Astrocyte (in vitro differentiated cells and primary cell): ENCODE results near the gene WDR37. TPM values are rescaled to one million over a fixed set of nuclear protein-coding genes. Genes with fewer than 3 reads are reported as not detected.
"Not testable (repeated sequence)": the region's sequence is repeated elsewhere in the genome, so short reads cannot be mapped to it uniquely, and the experiment has no call there.

Experiments
- DNase-seq: peaks from one replicate; pipeline ENCODE4 v3.0.0-alpha.2; 2010; ENCODE audit warnings: low read depth
- FAIRE-seq: peaks from 2 replicates; lab custom pipeline; 2011; peaks lifted over from hg19 to GRCh38; lab: Jason Lieb, UNC
- H2AFZ ChIP-seq: 2 replicates; pipeline ENCODE4 v1.6.0; 2012; ENCODE audit warnings: low read depth, low read length, inconsistent platforms
- H3K27ac ChIP-seq: 2 replicates; pipeline ENCODE4 v1.5.1; 2011; ENCODE audit warnings: low read depth, low read length, inconsistent platforms
- H3K27me3 ChIP-seq: 2 replicates; pipeline ENCODE4 v1.6.0; 2011; ENCODE audit warnings: low read length, inconsistent platforms; ENCODE audit not compliant: insufficient read depth
- H3K36me3 ChIP-seq: 2 replicates; pipeline ENCODE4 v1.5.1; 2011; ENCODE audit warnings: low read length, inconsistent platforms; ENCODE audit not compliant: insufficient read depth
- H3K4me1 ChIP-seq: 2 replicates; pipeline ENCODE4 v1.5.1; 2011; ENCODE audit warnings: low read length, inconsistent platforms; ENCODE audit not compliant: insufficient read depth
- H3K4me2 ChIP-seq: 2 replicates; pipeline ENCODE4 v1.6.0; 2012; ENCODE audit warnings: low read length, inconsistent platforms
- H3K4me3 ChIP-seq: 2 replicates; pipeline ENCODE4 v1.5.1; 2011; ENCODE audit warnings: low read depth, mild to moderate bottlenecking, low read length, inconsistent platforms; ENCODE audit not compliant: insufficient read depth
- H3K79me2 ChIP-seq: 2 replicates; pipeline ENCODE4 v1.6.0; 2012; ENCODE audit warnings: mild to moderate bottlenecking, low read length, inconsistent platforms; ENCODE audit not compliant: insufficient read depth
- H3K9ac ChIP-seq: 2 replicates; pipeline ENCODE4 v1.6.0; 2012; ENCODE audit warnings: mild to moderate bottlenecking, low read length, inconsistent platforms
- H3K9me3 ChIP-seq: 2 replicates; pipeline ENCODE4 v1.5.1; 2012; ENCODE audit warnings: low read depth, mild to moderate bottlenecking, low read length, inconsistent platforms; ENCODE audit not compliant: insufficient read depth
- H4K20me1 ChIP-seq: 2 replicates; pipeline ENCODE4 v1.6.0; 2012; ENCODE audit warnings: low read length, inconsistent platforms; ENCODE audit not compliant: insufficient read depth
- H3K27ac Mint-ChIP-seq: one replicate; pipeline ENCODE4 v1.8.0; 2021; ENCODE audit warnings: mild to moderate bottlenecking, mixed read lengths; ENCODE audit not compliant: unreplicated experiment
- H3K27me3 Mint-ChIP-seq: one replicate; pipeline ENCODE4 v1.8.0; 2021; ENCODE audit warnings: low read depth, mixed read lengths; ENCODE audit not compliant: unreplicated experiment
- H3K36me3 Mint-ChIP-seq: one replicate; pipeline ENCODE4 v1.8.0; 2021; ENCODE audit warnings: low read depth, mixed read lengths; ENCODE audit not compliant: unreplicated experiment
- H3K4me1 Mint-ChIP-seq: one replicate; pipeline ENCODE4 v1.8.0; 2021; ENCODE audit warnings: low read depth, mixed read lengths; ENCODE audit not compliant: unreplicated experiment
- H3K4me3 Mint-ChIP-seq: one replicate; pipeline ENCODE4 v1.8.0; 2021; ENCODE audit warnings: mild to moderate bottlenecking, moderate library complexity, mixed read lengths; ENCODE audit not compliant: unreplicated experiment
- H3K9me3 Mint-ChIP-seq: one replicate; pipeline ENCODE4 v1.8.0; 2021; ENCODE audit warnings: mild to moderate bottlenecking, mixed read lengths; ENCODE audit not compliant: unreplicated experiment
- CTCF ChIP-seq: IDR thresholded peaks from 2 replicates; pipeline ENCODE4 v1.5.1; 2011; ENCODE audit warnings: low read depth, mild to moderate bottlenecking, inconsistent platforms, low read length, moderate library complexity; ENCODE audit not compliant: insufficient read depth
- EZH2 ChIP-seq: IDR thresholded peaks from 2 replicates; pipeline ENCODE4 v1.6.1; 2012; ENCODE audit warnings: mild to moderate bottlenecking, low read length, inconsistent platforms; ENCODE audit not compliant: insufficient read depth
- total RNA-seq: library from RNA; stranded (reverse); gene quantifications from 2 replicates; pipeline ENCODE4 v1.2.1, GENCODE V29; 2021

Gene WDR37
- total RNA-seq, 1 donor from 2014 or later, result 22.8 TPM

DNA sequence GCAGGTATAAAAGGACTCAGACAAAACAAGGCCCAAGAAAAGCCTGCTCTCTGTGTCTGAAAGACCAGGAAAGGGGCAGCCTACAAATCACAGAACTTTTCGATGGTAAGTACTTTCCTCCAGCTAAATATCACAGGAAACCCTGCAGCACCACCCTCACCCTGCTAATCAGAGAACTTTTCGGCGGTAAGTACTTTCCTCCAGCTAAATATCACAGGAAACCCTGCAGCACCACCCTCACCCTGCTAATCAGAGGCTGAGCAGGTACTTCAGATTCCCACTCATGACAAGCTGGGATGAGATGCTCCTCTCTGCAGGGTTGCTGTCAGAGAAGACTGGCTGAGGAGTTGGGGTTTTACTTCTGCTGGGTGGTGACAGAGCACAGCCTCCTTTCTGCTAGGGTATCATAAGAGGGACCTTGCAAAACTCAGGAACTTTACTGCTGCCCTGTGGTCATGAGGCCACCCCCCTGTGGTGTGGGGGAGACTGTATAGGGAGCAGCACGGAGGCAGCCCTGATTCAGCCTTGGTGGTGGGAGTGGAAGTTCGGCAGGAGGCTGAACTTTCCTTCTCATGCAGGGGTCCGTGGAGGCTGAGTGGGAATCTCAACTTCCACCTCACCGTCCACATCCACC is 7.2 kb downstream of the WDR37 start:
- Mint-ChIP-seq H3K27ac (no peak overlapping the region), H3K36me3 (no peaks in the 10 kb centered on the region), H3K27me3 (no peaks in the 10 kb centered on the region), H3K4me1 (peaks cover 13% of the 10 kb centered on the region), H3K4me3 (no peak overlapping the region), H3K9me3 (no peaks in the 10 kb centered on the region)
- Histone ChIP-seq H3K9ac (no peak overlapping the region), H3K4me1 (peaks cover 16% of the 10 kb centered on the region), H3K4me3 (no peak overlapping the region), H3K9me3 (no peaks in the 10 kb centered on the region), H4K20me1 (peaks cover 37% of the 10 kb centered on the region), H3K27ac (no peak overlapping the region), H3K27me3 (no peaks in the 10 kb centered on the region), H3K36me3 (peaks cover 8% of the 10 kb centered on the region), H3K79me2 (peaks cover 84% of the 10 kb centered on the region), H2AFZ (no peak overlapping the region), H3K4me2 (no peak overlapping the region)
- no peak for DNase-seq
- no peak for FAIRE-seq
- TF ChIP-seq EZH2, result no peak
- no peak for TF ChIP-seq CTCF

- Histone ChIP-seq H3K27me3 (no peaks in the 10 kb centered on the region), H2AFZ (no peak overlapping the region), H3K4me2 (no peak overlapping the region), H3K4me1 (peaks cover 16% of the 10 kb centered on the region), H3K9me3 (no peaks in the 10 kb centered on the region), H4K20me1 (peaks cover 46% of the 10 kb centered on the region), H3K79me2 (peaks cover 82% of the 10 kb centered on the region), H3K36me3 (peaks cover 8% of the 10 kb centered on the region), H3K4me3 (no peak overlapping the region), H3K27ac (no peak overlapping the region), H3K9ac (no peak overlapping the region)
- H3K27me3 Mint-ChIP-seq, result no peaks in the 10 kb centered on the region
- no peaks in the 10 kb centered on the region for H3K9me3 Mint-ChIP-seq
- no peak overlapping the region for H3K4me3 Mint-ChIP-seq
- no peak for DNase-seq
- no peaks in the 10 kb centered on the region for H3K36me3 Mint-ChIP-seq
- FAIRE-seq, result no peak
- H3K27ac Mint-ChIP-seq, result no peak overlapping the region
- peaks cover 12% of the 10 kb centered on the region for H3K4me1 Mint-ChIP-seq
- no peak for TF ChIP-seq EZH2
- TF ChIP-seq CTCF, result no peak
These were observed 8.7 kb downstream of the WDR37 start for GRCh38 chr10:1064964-1065247.

GRCh38 chr10:1066734-1067133 is 10.5 kb downstream of the WDR37 start:
- H2AFZ ChIP-seq, H3K9ac ChIP-seq, H3K27me3 ChIP-seq, H3K4me3 ChIP-seq, H3K9me3 ChIP-seq, H3K36me3 Mint-ChIP-seq, FAIRE-seq, H3K9me3 Mint-ChIP-seq, H3K27me3 Mint-ChIP-seq, H3K4me3 Mint-ChIP-seq, H3K27ac ChIP-seq, H3K36me3 ChIP-seq, DNase-seq, H3K27ac Mint-ChIP-seq, H3K4me2 ChIP-seq: not testable (repeated sequence)
- Histone ChIP-seq H4K20me1 (peaks cover 48% of the 10 kb centered on the region), H3K4me1 (peaks cover 14% of the 10 kb centered on the region), H3K79me2 (peaks cover 78% of the 10 kb centered on the region)
- H3K4me1 Mint-ChIP-seq, result peaks cover 18% of the 10 kb centered on the region
